ENCODE measurements around the gene ATPAF1.

The ATPAF1 gene

DNA sequence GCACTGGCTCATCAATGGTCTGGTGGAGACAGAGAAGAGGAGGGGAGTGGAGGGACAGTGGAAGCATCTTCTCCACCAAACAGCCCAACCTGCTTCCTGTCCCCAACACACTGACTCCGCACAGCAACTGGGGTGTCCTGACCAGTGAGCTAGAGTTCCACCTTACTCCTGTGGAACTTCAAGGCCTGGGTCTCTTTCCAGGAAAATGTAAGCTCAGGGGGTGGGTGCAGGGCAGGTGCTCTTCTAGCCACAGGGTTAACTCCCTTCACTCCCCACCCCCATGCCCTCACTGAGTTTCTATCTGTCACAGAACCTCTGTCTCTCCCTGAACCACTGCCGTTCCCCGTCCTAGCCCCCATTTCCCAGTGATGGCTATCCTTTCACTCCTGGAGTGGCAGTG is 52.4 kb downstream of the ATPAF1 start:
- no peak for DNase-seq (ENCODE audit: low spot score)

DNA sequence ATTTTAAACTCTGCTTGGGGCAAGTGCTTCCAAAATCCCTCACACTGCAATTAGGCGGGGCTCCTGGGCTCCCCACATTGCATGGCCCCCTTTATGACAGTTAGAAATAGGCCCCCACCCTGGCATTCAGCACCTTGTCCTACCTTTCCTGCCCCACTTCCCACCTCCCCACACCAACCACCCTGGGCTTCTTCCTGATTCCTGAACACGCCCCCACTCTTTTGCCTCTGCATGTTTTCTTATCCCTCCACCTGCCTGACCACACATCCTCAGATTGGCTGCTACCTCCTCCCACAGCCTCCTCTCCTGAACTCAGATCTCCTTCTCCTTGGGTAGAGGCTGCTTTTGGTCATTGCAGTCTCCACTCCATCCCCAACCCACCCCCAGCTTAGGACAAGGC is 53.1 kb downstream of the ATPAF1 start:
- DNase-seq (ENCODE audit: low spot score), result no peak

GRCh38 chr1:46614604-46614984 is 53.6 kb downstream of the ATPAF1 start:
- DNase-seq (ENCODE audit: low spot score), result no peak

DNA sequence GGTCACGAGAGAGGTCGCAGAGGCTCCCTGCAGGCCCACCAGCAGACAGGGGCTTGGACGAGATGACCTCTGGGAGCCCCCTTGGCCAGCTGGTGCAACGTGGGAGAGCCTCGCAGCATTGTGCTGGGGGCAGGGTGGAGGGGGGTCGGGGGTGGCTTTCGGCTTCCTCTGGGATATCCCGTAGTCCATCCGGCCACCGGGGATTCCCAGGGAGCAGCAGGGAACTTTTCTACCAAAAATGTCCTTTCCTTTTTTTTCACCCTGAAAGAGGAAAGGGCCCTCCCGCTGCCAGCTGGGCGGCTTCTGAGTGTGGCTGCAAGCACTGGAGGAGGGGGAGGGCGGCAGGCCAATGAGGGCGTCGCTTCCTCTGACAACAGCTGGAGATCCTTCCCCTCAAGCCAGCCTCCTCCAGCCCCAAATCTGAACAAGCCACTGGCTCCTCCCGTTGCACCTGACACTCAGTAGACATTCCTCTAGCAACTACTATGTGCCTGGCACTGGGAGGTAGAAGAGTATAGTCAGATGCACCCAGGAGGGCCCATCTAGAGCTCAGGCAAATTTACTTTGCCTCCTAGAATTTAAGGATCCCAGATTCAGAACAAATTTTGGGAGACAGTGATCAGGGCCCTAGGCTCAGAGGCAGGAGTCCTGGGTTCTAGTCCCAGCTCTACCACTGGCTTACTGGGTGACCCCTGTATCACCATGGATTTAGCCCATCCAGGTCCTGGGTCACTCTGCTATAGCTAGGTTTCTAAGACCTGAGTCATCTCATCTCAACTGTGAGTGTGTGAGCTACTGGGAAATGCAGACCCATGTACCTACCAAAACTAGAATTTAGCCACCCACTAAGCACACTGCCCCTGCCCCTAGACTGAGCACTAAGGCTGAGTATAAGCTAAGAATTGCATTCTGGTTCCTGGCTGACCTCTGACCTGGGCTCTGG is 54.2 kb downstream of the ATPAF1 start:
- DNase-seq (ENCODE audit: low spot score), result peak; percentile 45

DNA sequence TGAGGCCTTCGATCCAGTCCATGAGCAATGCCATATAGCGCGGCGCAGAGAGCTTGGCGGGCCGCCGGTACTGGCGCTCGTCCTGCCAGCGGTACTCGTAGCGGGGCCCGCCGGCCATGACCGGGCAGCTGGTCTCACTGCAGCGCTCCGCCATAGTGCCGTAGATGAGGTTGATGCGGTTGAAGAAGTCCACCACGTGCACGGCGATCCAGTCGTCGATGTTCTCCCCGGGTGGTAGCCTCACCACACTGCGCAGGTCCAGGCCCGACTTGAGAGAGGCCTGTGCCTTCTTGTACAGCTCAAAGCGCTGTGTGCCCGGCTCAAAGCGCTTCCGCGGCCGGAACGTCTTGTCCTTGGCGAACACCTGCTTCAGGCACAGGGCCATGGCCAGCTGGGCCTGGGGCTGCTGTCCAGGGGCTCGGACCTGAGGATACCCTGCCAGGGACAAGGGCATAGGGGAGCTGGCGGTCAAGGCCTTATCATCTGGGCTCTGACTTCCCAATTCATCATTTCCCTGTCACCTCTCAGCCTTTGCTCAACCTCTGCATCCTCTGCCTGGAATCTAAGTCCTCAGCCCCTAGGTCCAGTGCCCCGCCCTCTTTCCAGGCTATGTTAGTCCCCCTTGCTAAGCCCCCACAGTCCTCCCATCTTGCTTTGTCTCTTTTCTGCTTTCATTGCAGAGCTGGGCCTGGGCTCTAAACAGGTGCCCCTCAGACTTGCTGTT is 55.1 kb downstream of the ATPAF1 start:
- DNase-seq (ENCODE audit: low spot score), result no peak

DNA sequence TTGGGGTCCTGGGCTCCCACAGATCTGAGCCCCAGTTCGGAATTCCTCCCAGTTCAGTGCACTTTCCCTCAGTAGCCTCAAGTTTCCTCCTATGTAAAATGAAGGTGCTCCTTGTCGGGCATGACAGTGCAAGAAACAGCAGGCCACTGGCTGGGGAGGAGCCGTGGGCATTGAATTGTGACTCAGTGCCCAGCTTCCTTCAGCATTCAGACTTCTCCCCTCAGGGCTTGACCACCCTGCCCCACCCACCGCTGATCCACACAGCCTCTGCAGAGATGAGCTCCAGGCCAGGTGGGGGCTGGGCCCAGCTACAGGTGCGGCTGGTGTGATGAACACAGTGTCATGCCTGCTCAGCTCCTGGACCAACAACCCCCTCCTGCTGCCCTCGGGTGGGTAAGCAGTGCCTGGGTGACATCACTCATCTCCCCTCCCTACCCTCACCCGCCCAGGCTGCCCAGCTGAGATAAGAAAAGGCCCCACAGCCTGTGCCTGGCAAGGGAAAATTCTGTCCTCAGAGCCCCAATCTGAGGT is 56.4 kb downstream of the ATPAF1 start:
- no peak for DNase-seq (ENCODE audit: low spot score)

DNA sequence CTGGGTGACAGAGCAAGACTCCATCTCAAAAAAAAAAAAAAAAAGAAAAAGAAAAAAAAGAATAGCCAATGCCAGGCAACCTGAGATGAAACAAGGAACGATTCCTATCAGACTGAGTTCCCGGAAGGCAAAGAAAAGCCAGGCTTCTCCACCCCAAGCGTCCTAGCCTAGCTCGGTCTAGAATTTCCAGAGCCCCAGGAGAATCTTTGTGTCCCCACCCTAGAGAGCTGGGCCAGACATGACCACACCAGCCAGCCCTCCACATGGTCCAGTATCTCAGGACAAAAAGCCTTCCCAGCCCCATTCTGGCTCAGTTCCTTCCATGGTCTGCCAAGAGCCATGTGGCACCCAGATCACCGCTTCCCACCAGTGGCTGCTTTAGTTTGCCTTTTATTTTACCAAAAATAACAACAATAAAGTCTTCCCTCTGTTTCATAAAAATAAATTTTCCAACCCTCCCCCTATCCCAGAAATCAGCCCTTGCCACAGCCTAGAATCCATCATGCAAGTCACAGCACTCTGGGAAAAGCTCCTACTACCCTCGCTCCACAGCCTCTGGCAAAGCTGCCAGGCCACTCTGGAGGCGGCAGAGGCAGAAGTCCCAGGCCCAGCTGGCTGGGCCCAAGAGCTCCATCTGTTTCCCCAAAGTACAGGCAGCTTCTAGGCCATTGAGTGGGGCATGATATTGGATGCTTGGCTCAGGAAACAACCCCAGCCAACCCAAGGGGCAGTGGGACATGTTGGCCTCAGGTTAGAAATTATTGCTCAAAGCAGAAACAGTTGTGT is 60.6 kb downstream of the ATPAF1 start:
- DNase-seq (ENCODE audit: low spot score), result no peak

DNA sequence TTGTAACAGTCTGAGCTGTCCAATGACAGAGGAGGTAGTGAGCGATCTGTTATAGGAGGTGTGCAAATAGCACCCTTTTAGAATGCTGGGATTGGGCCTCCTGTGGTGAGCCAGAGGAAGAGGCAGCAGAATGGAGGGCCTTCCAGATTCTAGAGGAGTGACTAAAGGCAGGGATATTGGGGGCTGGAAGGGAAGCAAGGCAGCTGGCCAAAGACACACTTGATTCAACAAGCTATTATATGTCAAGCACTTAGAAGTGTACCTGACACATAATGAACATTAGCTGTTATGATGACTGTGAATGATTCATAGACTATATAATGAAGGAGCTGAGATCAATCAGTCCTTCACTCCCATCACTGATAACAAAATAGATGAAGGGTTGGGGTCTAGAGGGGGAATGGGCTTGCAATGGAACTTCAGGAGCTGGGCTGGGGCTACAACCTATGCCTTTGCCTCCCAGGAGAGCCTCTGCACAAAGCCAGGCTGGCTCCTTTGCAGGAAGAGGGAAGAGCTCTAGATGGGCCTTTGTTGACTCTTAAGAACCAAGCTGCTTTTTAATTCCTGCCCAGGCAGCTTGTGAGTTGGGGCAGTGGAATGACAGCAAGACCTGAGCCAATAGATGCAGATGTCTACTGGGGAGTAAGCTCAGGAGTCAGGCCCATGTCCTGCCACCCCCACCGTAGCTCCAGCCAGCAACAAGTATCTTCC is 61.8 kb downstream of the ATPAF1 start:
- no peak for DNase-seq (ENCODE audit: low spot score)

- DNase-seq (ENCODE audit: low spot score), result no peak
Observed at GRCh38 chr1:46605232-46605631, 62.9 kb downstream of the ATPAF1 start.

DNA sequence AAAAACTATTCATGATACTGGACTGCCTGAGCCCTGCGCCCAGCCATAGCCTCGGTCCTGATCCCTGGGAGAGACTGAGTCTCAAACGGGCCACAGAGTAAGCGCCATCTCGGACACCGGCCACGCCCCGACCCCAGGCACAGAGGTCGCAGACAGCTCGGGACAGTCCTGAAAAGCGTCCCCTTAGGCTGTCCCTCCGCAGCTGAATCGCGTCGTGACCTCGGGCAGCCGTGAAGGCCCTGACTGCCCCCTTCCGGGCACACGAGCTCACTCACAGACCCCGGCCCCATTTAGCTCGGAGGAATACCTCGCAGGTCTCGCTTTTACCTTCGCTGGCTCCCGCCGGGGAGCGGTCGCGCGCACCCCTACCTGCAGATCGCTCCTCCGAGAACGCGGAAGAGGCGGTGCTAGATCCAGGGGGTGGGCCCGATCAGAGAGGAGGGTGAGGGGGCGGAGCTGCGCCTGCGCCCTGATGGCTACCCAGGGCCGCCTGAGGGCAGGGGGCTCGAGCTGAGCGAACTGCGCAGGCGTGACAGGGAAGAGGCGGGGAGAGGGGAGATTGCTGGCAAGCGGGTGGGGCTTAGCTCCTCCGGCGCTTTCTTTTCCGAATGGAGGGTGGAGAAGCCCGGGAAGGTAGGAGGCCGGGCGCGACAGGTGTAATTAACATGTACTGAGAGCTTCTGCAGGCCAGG is 64.2 kb downstream of the ATPAF1 start, which contains the start of gene MKNK1:
Gene MKNK1 (minus strand): TSS at position 411 of the 692 bp plus-strand sequence. CDS start 20,941 bp downstream, outside the sequence.
- peak; percentile 100 for DNase-seq (ENCODE audit: low spot score)

DNA sequence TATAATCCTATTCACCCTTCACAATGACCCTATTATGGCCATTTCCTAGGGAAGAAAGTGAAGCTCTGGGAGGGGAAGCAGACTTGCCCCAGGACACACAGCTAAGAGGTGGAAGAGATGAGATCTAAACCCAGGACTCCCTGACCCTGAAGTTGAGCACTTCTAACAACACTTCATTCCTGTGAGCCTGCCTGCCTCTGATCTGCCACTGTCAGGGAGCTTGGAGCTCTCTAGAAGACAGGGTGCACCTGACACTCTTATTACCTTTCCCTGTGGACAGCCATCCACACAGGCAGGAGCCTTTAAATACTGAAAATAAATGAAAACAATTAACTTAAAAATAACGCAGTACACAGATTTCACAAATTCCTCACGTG is 64.7 kb downstream of the ATPAF1 start:
- DNase-seq (ENCODE audit: low spot score), result no peak

DNA sequence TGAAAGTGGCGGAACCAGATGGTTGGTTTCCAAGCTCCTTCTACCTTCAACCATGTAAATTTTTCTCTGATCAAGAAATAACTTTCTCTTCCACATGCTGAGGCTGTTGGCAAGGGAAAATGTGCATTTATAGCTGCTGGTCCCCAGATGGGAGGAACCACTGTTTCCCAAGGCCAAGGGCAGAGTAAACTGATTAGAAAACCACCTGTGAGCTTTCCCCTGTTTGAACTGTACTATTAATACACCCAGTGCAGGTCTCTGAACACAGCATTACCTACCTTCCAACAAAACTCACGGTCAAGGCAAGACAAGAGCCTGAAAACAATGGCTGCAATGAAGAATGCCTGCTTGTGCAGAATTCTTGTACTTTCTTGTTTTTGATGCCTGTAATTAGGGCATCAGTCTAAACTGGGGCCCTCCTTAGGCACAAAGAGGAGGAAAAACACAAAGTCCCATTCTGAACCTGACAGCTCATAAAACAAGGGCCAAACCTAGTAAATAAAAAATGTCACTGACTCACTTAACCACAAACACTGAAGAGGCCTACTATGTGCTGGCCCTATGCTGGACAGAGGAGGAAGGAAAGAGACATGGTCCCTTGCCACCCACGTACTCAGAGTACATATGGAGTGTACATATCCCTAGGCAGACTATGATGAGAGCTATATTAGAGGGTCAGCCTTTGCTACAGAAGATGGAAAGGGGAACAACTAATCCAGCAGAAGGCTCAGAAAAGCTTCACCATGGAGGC is 66.7 kb downstream of the ATPAF1 start:
- no peak for DNase-seq (ENCODE audit: low spot score)

- DNase-seq (ENCODE audit: low spot score), result no peak
Observed at GRCh38 chr1:46599059-46599970, 68.8 kb downstream of the ATPAF1 start.

GRCh38 chr1:46596846-46597245 is 71.3 kb downstream of the ATPAF1 start:
- DNase-seq (ENCODE audit: low spot score), result no peak

- no peak for DNase-seq (ENCODE audit: low spot score)
Observed at GRCh38 chr1:46596036-46596435, 72.1 kb downstream of the ATPAF1 start.

DNA sequence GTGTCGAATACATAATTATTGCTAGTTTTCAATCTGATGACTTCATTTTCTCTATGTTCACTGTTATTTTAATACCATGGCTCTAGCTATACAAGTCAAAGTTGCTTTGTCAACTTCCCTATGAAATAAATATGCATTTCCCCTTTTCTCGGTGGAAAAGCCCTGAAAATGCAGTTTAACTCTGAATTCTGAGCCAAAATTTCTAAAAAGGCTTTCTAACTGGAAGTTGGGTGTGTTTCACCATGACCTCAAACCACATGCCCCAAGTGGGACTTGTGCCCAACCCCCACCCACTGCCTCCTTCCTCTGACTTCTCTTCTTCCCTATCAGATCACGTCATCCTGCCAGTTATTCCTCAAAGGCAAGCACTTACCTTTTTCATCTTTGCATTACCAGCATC is 73.0 kb downstream of the ATPAF1 start:
- DNase-seq (ENCODE audit: low spot score), result no peak

DNA sequence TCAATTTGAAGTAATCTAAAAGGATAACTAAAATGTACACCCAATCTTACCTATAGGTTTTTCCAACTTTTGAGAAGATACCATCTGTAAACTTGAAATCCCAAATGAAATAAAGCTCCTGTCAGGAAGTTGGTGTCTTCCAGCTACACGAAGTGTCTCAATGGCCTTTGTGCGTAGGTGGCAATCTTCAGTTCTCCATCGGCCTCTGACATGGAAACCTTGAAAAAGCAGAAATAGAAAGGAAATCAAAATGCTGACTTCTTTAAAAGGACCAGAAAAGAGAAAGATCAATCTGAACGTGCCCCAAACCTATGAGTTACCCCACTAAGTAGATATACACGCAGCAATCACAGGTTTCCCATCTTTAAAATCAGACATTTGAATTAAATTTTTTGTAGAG is 74.1 kb downstream of the ATPAF1 start:
- DNase-seq (ENCODE audit: low spot score), result no peak

- DNase-seq (ENCODE audit: low spot score), result no peak
Observed at GRCh38 chr1:46592823-46593222, 75.3 kb downstream of the ATPAF1 start.

GRCh38 chr1:46589529-46589928 is 78.6 kb downstream of the ATPAF1 start:
- no peak for DNase-seq (ENCODE audit: low spot score)
